Choroid plexus epithelial cell (primary cell): ENCODE data around the gene HEXIM2.

ENCODE experiments used
- DNase-seq: peaks from one replicate; pipeline ENCODE4 v3.0.0-alpha.2; 2010; ENCODE audit warnings: low read depth
- H3K4me3 ChIP-seq: 2 replicates; pipeline ENCODE4 v1.5.1; 2011; ENCODE audit warnings: low read depth, mild to moderate bottlenecking, control low read depth, low read length, moderate library complexity
- CTCF ChIP-seq: conservative IDR thresholded peaks from 2 replicates; pipeline ENCODE4 v1.5.1; 2011; ENCODE audit warnings: low read depth, mild to moderate bottlenecking, control low read depth, inconsistent platforms, low read length, moderate library complexity

Gene HEXIM2

GRCh38 chr17:45128989-45129388 lies 32.7 kb upstream of the HEXIM2 start:
- no peak for TF ChIP-seq CTCF

GRCh38 chr17:45129426-45129939 lies 32.2 kb upstream of the HEXIM2 start:
- TF ChIP-seq CTCF = no peak
- DNase-seq = no peak
- no peak overlapping the region for H3K4me3 ChIP-seq

More at GRCh38 chr17:45128989-45129388, 32.7 kb upstream of the HEXIM2 start:
- no peak overlapping the region for H3K4me3 ChIP-seq
- no peak for DNase-seq

GRCh38 chr17:45129940-45130680 lies 31.6 kb upstream of the HEXIM2 start:
- TF ChIP-seq CTCF = no peak
- no peak overlapping the region for H3K4me3 ChIP-seq
- no peak for DNase-seq

GRCh38 chr17:45130681-45131615 lies 30.7 kb upstream of the HEXIM2 start:
- H3K4me3 ChIP-seq = peak overlapping the region; percentile 79
- TF ChIP-seq CTCF = no peak
- no peak for DNase-seq

- peak; percentile 77 for TF ChIP-seq CTCF
- DNase-seq = no peak
- H3K4me3 ChIP-seq = peak overlapping the region; percentile 79
Observed at GRCh38 chr17:45131616-45132319, 29.9 kb upstream of the HEXIM2 start.

GRCh38 chr17:45132320-45132571 lies 29.4 kb upstream of the HEXIM2 start, which contains the start of gene PLCD3:
Gene PLCD3, minus strand, starts transcription at chr17:45132515. Its CDS starts 105 bp downstream, at chr17:45132410.
- no peak for DNase-seq
- peak within 1 kb of the TSS; percentile 79 for H3K4me3 ChIP-seq
- TF ChIP-seq CTCF = no peak
